Fibroblast of villous mesenchyme (primary cell): ENCODE data around the gene PITHD1. TPM values are rescaled to one million over a fixed set of nuclear protein-coding genes. Genes with fewer than 3 reads are reported as not detected.

Source experiments
- DNase-seq: peaks from one replicate; pipeline ENCODE4 v3.0.0-alpha.2; 2010; ENCODE audit warnings: low read depth
- H3K4me3 ChIP-seq: 2 replicates; pipeline ENCODE4 v1.5.1; 2011; ENCODE audit warnings: low read depth, mild to moderate bottlenecking, low read length
- CTCF ChIP-seq: IDR thresholded peaks from 2 replicates; pipeline ENCODE4 v1.5.1; 2012; ENCODE audit warnings: low read depth, mild to moderate bottlenecking, low read length; ENCODE audit not compliant: insufficient read depth
- total RNA-seq: library from RNA; depleted of rRNA; stranded (reverse); fragments of >200 nt; gene quantifications from 2 replicates; pipeline ENCODE4 v1.2.3, GENCODE V29; 2012

Gene PITHD1
- total RNA-seq, 1 donor, result 28.9 TPM

GRCh38 chr1:23804183-23804835, 26.1 kb downstream of the PITHD1 start:
- TF ChIP-seq CTCF, result peak; percentile 28
- DNase-seq, result no peak
- H3K4me3 ChIP-seq, result no peak overlapping the region

- TF ChIP-seq CTCF, result no peak
- no peak for DNase-seq
- H3K4me3 ChIP-seq, result no peak overlapping the region
These were observed 26.8 kb downstream of the PITHD1 start for GRCh38 chr1:23805025-23805424.

GRCh38 chr1:23806280-23806679, 28.1 kb downstream of the PITHD1 start:
- no peak overlapping the region for H3K4me3 ChIP-seq
- DNase-seq, result no peak
- no peak for TF ChIP-seq CTCF

- H3K4me3 ChIP-seq, result no peak overlapping the region
- no peak for DNase-seq
- no peak for TF ChIP-seq CTCF
These were observed 29.2 kb downstream of the PITHD1 start for GRCh38 chr1:23807453-23807852.

- peak; percentile 70 for DNase-seq
- no peak overlapping the region for H3K4me3 ChIP-seq
- peak; percentile 81 for TF ChIP-seq CTCF
These were observed 31.5 kb downstream of the PITHD1 start for GRCh38 chr1:23809751-23810171.

DNA sequence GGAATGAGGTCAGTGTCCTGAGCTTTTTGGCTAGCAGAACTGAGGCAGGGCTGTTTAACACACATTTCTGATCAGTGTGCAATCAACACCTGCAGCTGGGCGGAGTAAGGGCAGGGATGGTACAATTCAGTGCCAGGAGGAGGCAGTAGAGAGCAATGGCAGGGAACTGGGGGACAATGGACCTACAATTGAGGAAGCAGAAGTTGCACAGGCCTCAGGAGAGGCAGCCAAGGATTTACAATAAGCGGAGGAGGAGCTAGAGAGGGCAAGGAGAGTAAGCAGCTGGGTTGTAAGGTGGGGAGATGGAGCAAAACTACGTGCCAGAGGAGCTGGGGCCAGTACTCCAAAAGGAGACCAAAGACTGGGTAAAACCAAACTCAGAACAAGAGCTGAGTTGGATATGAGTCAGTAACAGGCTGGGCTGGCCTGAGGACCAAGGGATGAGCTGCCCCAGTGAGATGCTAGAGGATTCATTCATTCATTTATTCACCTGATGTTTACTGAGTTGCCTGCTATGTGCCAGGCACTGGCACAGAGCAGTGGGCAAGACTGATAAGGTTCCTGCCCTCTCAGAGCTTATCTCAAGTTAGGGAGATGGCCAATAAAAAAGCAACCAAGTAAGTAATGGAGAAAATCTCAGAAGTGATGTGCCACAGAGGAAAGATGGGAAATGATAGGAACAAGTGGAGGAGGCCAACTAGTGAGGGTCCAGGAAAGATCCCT, 32.8 kb downstream of the PITHD1 start:
- DNase-seq, result no peak
- peak; percentile 59 for TF ChIP-seq CTCF
- no peak overlapping the region for H3K4me3 ChIP-seq
